GM12878 (cell line): Measurements from ENCODE around the gene PLAC8.
"Not testable (repeated sequence)": the region's sequence is repeated elsewhere in the genome, so short reads cannot be mapped to it uniquely, and the experiment has no call there.

Experiments used
- ELK1 ChIP-seq: IDR thresholded peaks from 2 replicates; pipeline ENCODE4 v1.6.1; 2012; ENCODE audit warnings: low read depth, low read length, improper control_type of control experiment
- TF ChIP-seq, protein P1 (sequence below): fragments of 450-650 bp; IDR thresholded peaks from 2 replicates; pipeline ENCODE4 v1.6.1; 2017; ENCODE audit warnings: antibody characterized with exemption, mild to moderate bottlenecking, moderate library complexity
- TF ChIP-seq, protein P2 (sequence below): IDR thresholded peaks from 2 replicates; pipeline ENCODE4 v1.6.1; 2012; ENCODE audit warnings: low read depth, low read length, improper control_type of control experiment

- not testable (repeated sequence) for TF ChIP-seq ELK1
- TF ChIP-seq, protein P1, sequence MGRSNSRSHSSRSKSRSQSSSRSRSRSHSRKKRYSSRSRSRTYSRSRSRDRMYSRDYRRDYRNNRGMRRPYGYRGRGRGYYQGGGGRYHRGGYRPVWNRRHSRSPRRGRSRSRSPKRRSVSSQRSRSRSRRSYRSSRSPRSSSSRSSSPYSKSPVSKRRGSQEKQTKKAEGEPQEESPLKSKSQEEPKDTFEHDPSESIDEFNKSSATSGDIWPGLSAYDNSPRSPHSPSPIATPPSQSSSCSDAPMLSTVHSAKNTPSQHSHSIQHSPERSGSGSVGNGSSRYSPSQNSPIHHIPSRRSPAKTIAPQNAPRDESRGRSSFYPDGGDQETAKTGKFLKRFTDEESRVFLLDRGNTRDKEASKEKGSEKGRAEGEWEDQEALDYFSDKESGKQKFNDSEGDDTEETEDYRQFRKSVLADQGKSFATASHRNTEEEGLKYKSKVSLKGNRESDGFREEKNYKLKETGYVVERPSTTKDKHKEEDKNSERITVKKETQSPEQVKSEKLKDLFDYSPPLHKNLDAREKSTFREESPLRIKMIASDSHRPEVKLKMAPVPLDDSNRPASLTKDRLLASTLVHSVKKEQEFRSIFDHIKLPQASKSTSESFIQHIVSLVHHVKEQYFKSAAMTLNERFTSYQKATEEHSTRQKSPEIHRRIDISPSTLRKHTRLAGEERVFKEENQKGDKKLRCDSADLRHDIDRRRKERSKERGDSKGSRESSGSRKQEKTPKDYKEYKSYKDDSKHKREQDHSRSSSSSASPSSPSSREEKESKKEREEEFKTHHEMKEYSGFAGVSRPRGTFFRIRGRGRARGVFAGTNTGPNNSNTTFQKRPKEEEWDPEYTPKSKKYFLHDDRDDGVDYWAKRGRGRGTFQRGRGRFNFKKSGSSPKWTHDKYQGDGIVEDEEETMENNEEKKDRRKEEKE: not testable (repeated sequence)
- TF ChIP-seq, protein P2, sequence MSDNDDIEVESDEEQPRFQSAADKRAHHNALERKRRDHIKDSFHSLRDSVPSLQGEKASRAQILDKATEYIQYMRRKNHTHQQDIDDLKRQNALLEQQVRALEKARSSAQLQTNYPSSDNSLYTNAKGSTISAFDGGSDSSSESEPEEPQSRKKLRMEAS: not testable (repeated sequence)
Observed at GRCh38 chr4:83074783-83075182, 39.7 kb downstream of the PLAC8 start.
